SK-N-SH (cell line): ENCODE measurements around the gene LY6G6D. TPM values are rescaled to one million over a fixed set of nuclear protein-coding genes. Genes with fewer than 3 reads are reported as not detected.

ENCODE experiments used
- CTCF ChIA-PET: fragments of 300-600, 350-600 bp; formaldehyde crosslinking; extraction: SDS; loops from one replicate; lab custom pipeline; 2021; lab: Yijun Ruan, JAX
- POLR2A ChIA-PET: fragments of 350-600 bp; sonication (Branson Sonifier 250); formaldehyde crosslinking; extraction: SDS; loops from one replicate; lab custom pipeline; 2020; ENCODE audit warnings: antibody characterized with exemption, inconsistent platforms; lab: Yijun Ruan, JAX
- DNase-seq: peaks from one replicate; pipeline ENCODE4 v3.0.0; 2012
- H2AFZ ChIP-seq: fragments of 200-600 bp; sonication (generic); 2 replicates; pipeline ENCODE4 v1.8.1; 2016; ENCODE audit warnings: antibody characterized with exemption, mild to moderate bottlenecking, low read depth
- H3F3A ChIP-seq: fragments of 200-600 bp; sonication (generic); replicated peaks from 2 replicates; pipeline ENCODE3; 2016; ENCODE audit warnings: antibody characterized with exemption, mild to moderate bottlenecking; ENCODE audit not compliant: insufficient read depth
- H3K27ac ChIP-seq, 2 experiments: fragments of 200-500 bp in 1 of 2; fragments of 200-600 bp in 1 of 2; sonication (Bioruptor generic) in 1 of 2; sonication (generic), shearing (Covaris generic) in 1 of 2; 2 replicates each; pipeline versions ENCODE4 v1.5.1 to v1.6.1; 2014 to 2016; ENCODE audit warnings: low read depth in 2 of 2, inconsistent platforms in 1 of 2, low read length in 1 of 2, mild to moderate bottlenecking in 1 of 2, mixed read lengths in 1 of 2
- H3K27me3 ChIP-seq: fragments of 200-600 bp; sonication (generic), shearing (Covaris generic); 2 replicates; pipeline ENCODE4 v1.6.1; 2016; ENCODE audit warnings: mixed run types; ENCODE audit not compliant: insufficient read depth
- H3K36me3 ChIP-seq, 2 experiments: fragments of 200-500 bp in 1 of 2; fragments of 200-600 bp in 1 of 2; sonication (Bioruptor generic) in 1 of 2; sonication (generic) in 1 of 2; replicated peaks in 1 of 2; 2 replicates each; pipeline versions ENCODE3 to v1.5.1; 2014 to 2016; ENCODE audit warnings: low read length in 1 of 2, mild to moderate bottlenecking in 1 of 2; ENCODE audit not compliant: insufficient read depth in 2 of 2, control insufficient read depth in 1 of 2
- H3K4me1 ChIP-seq, 2 experiments: fragments of 200-500 bp in 1 of 2; fragments of 200-600 bp in 1 of 2; sonication (Bioruptor generic) in 1 of 2; sonication (generic), shearing (Covaris generic) in 1 of 2; 2 replicates each; pipeline versions ENCODE4 v1.5.1 to v1.6.1; 2014 to 2016; ENCODE audit warnings: low read depth in 1 of 2, low read length in 1 of 2, mixed run types in 1 of 2; ENCODE audit not compliant: insufficient read depth in 2 of 2, control insufficient read depth in 1 of 2
- H3K4me2 ChIP-seq: fragments of 200-600 bp; sonication (generic), shearing (Covaris generic); 2 replicates; pipeline ENCODE4 v1.6.1; 2017; ENCODE audit warnings: mixed run types
- H3K4me3 ChIP-seq, 2 experiments: fragments of 200-500 bp in 1 of 2; fragments of 200-600 bp in 1 of 2; sonication (Bioruptor generic) in 1 of 2; sonication (generic), shearing (Covaris generic) in 1 of 2; 2 replicates each; pipeline versions ENCODE4 v1.5.1 to v1.8.1; 2014 to 2016; ENCODE audit warnings: low read depth in 2 of 2, inconsistent platforms in 1 of 2, low read length in 1 of 2, mild to moderate bottlenecking in 1 of 2, mixed read lengths in 1 of 2, moderate library complexity in 1 of 2
- H3K79me2 ChIP-seq: fragments of 200-600 bp; sonication (generic); 2 replicates; pipeline ENCODE4 v1.8.1; 2017; ENCODE audit warnings: mild to moderate bottlenecking; ENCODE audit not compliant: insufficient read depth
- H3K9ac ChIP-seq: fragments of 200-600 bp; sonication (generic); 2 replicates; pipeline ENCODE4 v1.6.1; 2017; ENCODE audit warnings: mixed run types
- H3K9me2 ChIP-seq: fragments of 200-600 bp; sonication (generic); 2 replicates; pipeline ENCODE4 v1.6.1; 2017; ENCODE audit warnings: mixed run types
- H3K9me3 ChIP-seq: fragments of 200-600 bp; sonication (generic); 2 replicates; pipeline ENCODE4 v1.6.1; 2017; ENCODE audit warnings: mixed run types, mild to moderate bottlenecking, moderate library complexity
- H4K20me1 ChIP-seq: fragments of 200-600 bp; sonication (generic); 2 replicates; pipeline ENCODE4 v1.6.1; 2017; ENCODE audit warnings: mild to moderate bottlenecking, mixed run types; ENCODE audit not compliant: insufficient read depth
- CTCF ChIP-seq: fragments of 200-600 bp; sonication (generic); IDR thresholded peaks from 2 replicates; pipeline ENCODE4 v1.6.1; 2017; ENCODE audit warnings: antibody characterized with exemption, mild to moderate bottlenecking, moderate library complexity
- ELF1 ChIP-seq: IDR thresholded peaks from 2 replicates; pipeline ENCODE4 v1.4.0; 2012
- FOXM1 ChIP-seq: IDR thresholded peaks from 2 replicates; pipeline ENCODE4 v1.4.0; 2012; ENCODE audit warnings: low read depth, mild to moderate bottlenecking
- GABPA ChIP-seq: IDR thresholded peaks from 2 replicates; pipeline ENCODE4 v1.4.0; 2012; ENCODE audit warnings: low read depth, mild to moderate bottlenecking
- JUND ChIP-seq: IDR thresholded peaks from 2 replicates; pipeline ENCODE4 v1.4.0; 2012
- MXI1 ChIP-seq: IDR thresholded peaks from 2 replicates; pipeline ENCODE4 v1.6.1; 2012; ENCODE audit warnings: mild to moderate bottlenecking, low read depth, low read length, improper control_type of control experiment
- NFIC ChIP-seq: IDR thresholded peaks from 2 replicates; pipeline ENCODE4 v1.4.0; 2012; ENCODE audit warnings: borderline replicate concordance
- PBX3 ChIP-seq: IDR thresholded peaks from 2 replicates; pipeline ENCODE4; 2012
- POLR2AphosphoS5 ChIP-seq: IDR thresholded peaks from 2 replicates; pipeline ENCODE4 v1.6.1; 2012; ENCODE audit warnings: low read depth, low read length
- RFX5 ChIP-seq: IDR thresholded peaks from 2 replicates; pipeline ENCODE4 v1.6.1; 2012; ENCODE audit warnings: mild to moderate bottlenecking, improper control_type of control experiment, low read length
- SIN3A ChIP-seq: IDR thresholded peaks from 2 replicates; pipeline ENCODE4 v1.6.1; 2012; ENCODE audit warnings: low read depth, mild to moderate bottlenecking, low read length, moderate library complexity, borderline replicate concordance
- SMC3 ChIP-seq: IDR thresholded peaks from 2 replicates; pipeline ENCODE4 v1.6.1; 2012; ENCODE audit warnings: low read depth, low read length, improper control_type of control experiment
- TAF1 ChIP-seq: IDR thresholded peaks from 2 replicates; pipeline ENCODE4 v1.6.1; 2012; ENCODE audit warnings: low read depth, mild to moderate bottlenecking, low read length, moderate library complexity, borderline replicate concordance
- TCF12 ChIP-seq: IDR thresholded peaks from 2 replicates; pipeline ENCODE4 v1.4.0; 2012
- USF1 ChIP-seq: IDR thresholded peaks from 2 replicates; pipeline ENCODE4 v1.4.0; 2012; ENCODE audit warnings: low read depth, borderline replicate concordance
- USF2 ChIP-seq: fragments of 150-350 bp; IDR thresholded peaks from 2 replicates; pipeline ENCODE4 v1.6.1; 2017; ENCODE audit warnings: antibody characterized with exemption, low read length, low read depth, borderline replicate concordance
- YY1 ChIP-seq: IDR thresholded peaks from 2 replicates; pipeline ENCODE4 v1.4.0; 2012; ENCODE audit warnings: low read depth, mild to moderate bottlenecking
- ZBTB33 ChIP-seq: IDR thresholded peaks from 2 replicates; pipeline ENCODE4 v1.4.0; 2012; ENCODE audit warnings: low read depth, borderline replicate concordance
- WGBS: methylation state at CpG from one replicate; pipeline ENCODE4 v1.1.6; 2017; ENCODE audit warnings: low lambda C conversion rate; 5-methylcytosine and 5-hydroxymethylcytosine counted together
- polyA plus RNA-seq, 3 experiments: library from polyadenylated mRNA; depleted of rRNA; stranded (reverse); fragments of >200 nt; gene quantifications; 2 replicates each; pipeline ENCODE4 v1.2.3, GENCODE V29; 2012

LY6G6D gene
- polyA plus RNA-seq, 1 of the 3 experiments (the other 2 are of a cell fraction) = not detected

- TF ChIP-seq FOXM1 (no peak), USF1 (no peak), PBX3 (peak; percentile 79), CTCF (no peak), ELF1 (no peak), MXI1 (no peak)
Measured at GRCh38 chr6:31752739-31753319, 37.7 kb downstream of the LY6G6D start (continued).

- TF ChIP-seq FOXM1 (no peak), NFIC (no peak), YY1 (no peak), TAF1 (no peak), POLR2AphosphoS5 (no peak), USF2 (no peak), GABPA (no peak), SIN3A (no peak), ZBTB33 (no peak), JUND (no peak), SMC3 (no peak), MXI1 (no peak), TCF12 (no peak), RFX5 (no peak)
- H3K27ac ChIP-seq = no peak overlapping the region
- ChIA-PET POLR2A (interaction anchor here (2.3 kb wide), 1 partner anchor 11 kb away, joined by 6 read pairs; no protein-coding TSS in a partner anchor), CTCF (interaction anchor here (1.5 kb wide), 1 partner anchor 33 kb away, joined by 5 read pairs; no protein-coding TSS in a partner anchor)
- no peaks in the 10 kb centered on the region for H3K27me3 ChIP-seq
- H2AFZ ChIP-seq = no peak overlapping the region
- H3K4me2 ChIP-seq = no peak overlapping the region
- H3K9me3 ChIP-seq = no peaks in the 10 kb centered on the region
- no peaks in the 10 kb centered on the region for H3K79me2 ChIP-seq
- H3K9me2 ChIP-seq = no peaks in the 10 kb centered on the region
- no peak overlapping the region for H3K9ac ChIP-seq
- DNase-seq = no peak
- peaks cover 6% of the 10 kb centered on the region for H3F3A ChIP-seq
- no peaks in the 10 kb centered on the region for H4K20me1 ChIP-seq
- WGBS = 100% methylated on average over 2 of the region's 2 CpGs
- H3K36me3 ChIP-seq = no peaks in the 10 kb centered on the region
- H3K4me3 ChIP-seq = no peak overlapping the region
- peaks cover 0 to under 1% of the 10 kb centered on the region in 2 experiments; a peak in 1 of 4 replicates for H3K4me1 ChIP-seq
Measured at GRCh38 chr6:31758281-31758680, 43.1 kb downstream of the LY6G6D start.
